Kidney epithelial cell (primary cell): ENCODE measurements around the gene FLVCR2. TPM values are rescaled to one million over a fixed set of nuclear protein-coding genes. Genes with fewer than 3 reads are reported as not detected.

Experiments used
- DNase-seq: peaks from one replicate; pipeline ENCODE4 v3.0.0-alpha.2; 2010; ENCODE audit warnings: low read depth
- H3K27me3 ChIP-seq: 2 replicates; pipeline ENCODE4 v1.6.0; 2011; ENCODE audit warnings: low read length; ENCODE audit not compliant: control insufficient read depth, insufficient read depth
- H3K36me3 ChIP-seq: 2 replicates; pipeline ENCODE4 v1.5.1; 2011; ENCODE audit warnings: low read length; ENCODE audit not compliant: control insufficient read depth, insufficient read depth
- H3K4me3 ChIP-seq: 2 replicates; pipeline ENCODE4 v1.5.1; 2011; ENCODE audit warnings: low read depth, mild to moderate bottlenecking, control low read depth, low read length
- CTCF ChIP-seq: IDR thresholded peaks from 2 replicates; pipeline ENCODE4 v1.5.1; 2011; ENCODE audit warnings: mild to moderate bottlenecking, moderate library complexity, low read length, control low read depth, inconsistent platforms; ENCODE audit not compliant: insufficient read depth, poor library complexity, severe bottlenecking
- total RNA-seq: library from RNA; depleted of rRNA; stranded (reverse); fragments of >200 nt; gene quantifications from 2 replicates; pipeline ENCODE4 v1.2.3, GENCODE V29; 2015

Gene FLVCR2
- total RNA-seq, 1 donor from 2014 or later, result 0.75 TPM

- no peaks in the 10 kb centered on the region for H3K27me3 ChIP-seq
- TF ChIP-seq CTCF, result no peak
- DNase-seq, result no peak
- H3K4me3 ChIP-seq, result no peak overlapping the region
- H3K36me3 ChIP-seq, result no peaks in the 10 kb centered on the region
Observed at GRCh38 chr14:75609116-75609515, 30.7 kb downstream of the FLVCR2 start.

- no peak for DNase-seq
- Histone ChIP-seq H3K27me3 (no peaks in the 10 kb centered on the region), H3K36me3 (no peaks in the 10 kb centered on the region), H3K4me3 (no peak overlapping the region)
- no peak for TF ChIP-seq CTCF
Observed at GRCh38 chr14:75609606-75610475, 31.4 kb downstream of the FLVCR2 start.

- no peak for TF ChIP-seq CTCF
- no peak for DNase-seq
- no peaks in the 10 kb centered on the region for H3K27me3 ChIP-seq
- H3K4me3 ChIP-seq, result no peak overlapping the region
- no peaks in the 10 kb centered on the region for H3K36me3 ChIP-seq
Observed at GRCh38 chr14:75610834-75611233, 32.4 kb downstream of the FLVCR2 start.

- Histone ChIP-seq H3K27me3 (no peaks in the 10 kb centered on the region), H3K4me3 (no peak overlapping the region), H3K36me3 (no peaks in the 10 kb centered on the region)
- DNase-seq, result no peak
- TF ChIP-seq CTCF, result no peak
Observed at GRCh38 chr14:75612157-75612556, 33.7 kb downstream of the FLVCR2 start.

- Histone ChIP-seq H3K4me3 (no peak overlapping the region), H3K36me3 (no peaks in the 10 kb centered on the region), H3K27me3 (no peaks in the 10 kb centered on the region)
- TF ChIP-seq CTCF, result no peak
- DNase-seq, result no peak
Observed at GRCh38 chr14:75614179-75614578, 35.8 kb downstream of the FLVCR2 start.

- no peak for TF ChIP-seq CTCF
- H3K4me3 ChIP-seq, result no peak overlapping the region
- no peak for DNase-seq
Observed at GRCh38 chr14:75615200-75615599, 36.8 kb downstream of the FLVCR2 start.

More at GRCh38 chr14:75615200-75615599, 36.8 kb downstream of the FLVCR2 start:
- H3K27me3 ChIP-seq, result no peaks in the 10 kb centered on the region
- H3K36me3 ChIP-seq, result no peaks in the 10 kb centered on the region
